Activated CD4-positive, alpha-beta T cell treated with anti-CD3 and anti-CD28 coated beads, Interleukin-10, Interleukin-2, amounts not matched to agents 100 ng/mL and 50 ng/mL, durations not matched to agents 16 hours and 8 hours (primary cell): ENCODE measurements around the gene NUP50.
"Not testable (repeated sequence)": the region's sequence is repeated elsewhere in the genome, so short reads cannot be mapped to it uniquely, and the experiment has no call there.

ENCODE experiments used
- DNase-seq: peaks from one replicate; pipeline ENCODE4 v3.0.0-alpha.2; 2020

NUP50 gene

GRCh38 chr22:45163099-45163450 lies 650 bp upstream of the NUP50 start:
- DNase-seq: peak; percentile 30

GRCh38 chr22:45164270-45165088 lies 754 bp downstream of the NUP50 start:
- peak; percentile 29 for DNase-seq

GRCh38 chr22:45166932-45167331 lies 3.2 kb downstream of the NUP50 start:
- no peak for DNase-seq

- peak; percentile 41 for DNase-seq
These were observed 6.1 kb downstream of the NUP50 start for GRCh38 chr22:45169591-45170466.

- no peak for DNase-seq
These were observed 8.1 kb downstream of the NUP50 start for GRCh38 chr22:45171830-45172229.

GRCh38 chr22:45172881-45173585 lies 9.3 kb downstream of the NUP50 start:
- peak; percentile 47 for DNase-seq

GRCh38 chr22:45179276-45180049 lies 15.7 kb downstream of the NUP50 start:
- no peak for DNase-seq

GRCh38 chr22:45180146-45180679 lies 16.5 kb downstream of the NUP50 start:
- DNase-seq: no peak

GRCh38 chr22:45181240-45181639 lies 17.5 kb downstream of the NUP50 start:
- no peak for DNase-seq

- DNase-seq: no peak
These were observed 18.0 kb downstream of the NUP50 start for GRCh38 chr22:45181766-45182165.

- DNase-seq: no peak
These were observed 20.2 kb downstream of the NUP50 start for GRCh38 chr22:45183974-45184373.

GRCh38 chr22:45185718-45186514 lies 22.2 kb downstream of the NUP50 start:
- peak; percentile 50 for DNase-seq

GRCh38 chr22:45187891-45188290 lies 24.2 kb downstream of the NUP50 start:
- no peak for DNase-seq

- no peak for DNase-seq
These were observed 25.1 kb downstream of the NUP50 start for GRCh38 chr22:45188779-45189178.

GRCh38 chr22:45190202-45190872 lies 26.6 kb downstream of the NUP50 start:
- DNase-seq: no peak

GRCh38 chr22:45191746-45192145 lies 28.0 kb downstream of the NUP50 start:
- DNase-seq: not testable (repeated sequence)

- no peak for DNase-seq
These were observed 29.0 kb downstream of the NUP50 start for GRCh38 chr22:45192701-45193187.

- DNase-seq: no peak
These were observed 31.0 kb downstream of the NUP50 start for GRCh38 chr22:45194686-45195085.

- no peak for DNase-seq
These were observed 31.9 kb downstream of the NUP50 start for GRCh38 chr22:45195616-45196015.

- no peak for DNase-seq
These were observed 32.6 kb downstream of the NUP50 start for GRCh38 chr22:45196308-45196707.
